ENCODE data around the gene IL4I1. TPM values are rescaled to one million over a fixed set of nuclear protein-coding genes. Genes with fewer than 3 reads are reported as not detected.
A peak's percentile ranks its signal among the peaks of the same experiment; 100 is the strongest.

Gene IL4I1
- total and polyA plus RNA-seq, 10 donors, result 1.1 to 20.2 (median 4.8) TPM

DNA sequence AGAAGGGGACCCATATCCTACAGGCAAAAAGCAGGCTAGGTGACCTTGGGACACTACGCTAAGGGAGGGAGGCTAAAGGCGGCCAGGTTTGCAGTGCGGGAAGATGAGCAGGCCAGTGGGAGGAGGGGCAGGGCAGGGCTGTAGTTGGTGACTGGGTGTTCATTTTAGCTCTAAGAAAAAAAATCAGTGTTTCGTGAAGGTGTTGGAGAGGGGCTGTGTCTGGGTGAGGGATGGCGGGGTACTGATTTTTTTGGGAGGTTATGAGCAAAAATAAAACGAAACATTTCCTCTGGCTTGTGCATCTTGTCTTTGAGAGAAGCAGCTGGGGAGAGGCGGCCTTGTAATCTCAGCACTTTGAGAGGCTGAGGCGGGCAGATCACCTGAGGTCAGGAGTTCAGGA, 37.0 kb upstream of the IL4I1 start:
- intact Hi-C loops (cut with DNase I; ENCODE audit: low total_unique reads), result no loop called here
- H3K36me3 ChIP-seq, result peaks cover 0 to 20% (median 0%) of the 10 kb centered on the region in 6 donors
- no peaks in the 10 kb centered on the region for H3K9me3 ChIP-seq
- 79 to 93% (median 88%) methylated on average over 8 of the region's 8 CpGs for WGBS, 5 donors
- peaks cover 10 to 46% (median 28%) of the 10 kb centered on the region in 6 donors for H3K4me1 ChIP-seq
- no peak for TF ChIP-seq CTCF (IDR thresholded peaks at IDR 0.05 in 8 of 11, conservative IDR thresholded peaks at IDR 0.05 in 3 of 11)
- peak in 1 of 3 donors; percentile 4 for TF ChIP-seq POLR2AphosphoS5 (IDR thresholded peaks at IDR 0.05)
- TF ChIP-seq POLR2A (IDR thresholded peaks at IDR 0.05), result no peak
- no peak overlapping the region for H3K27ac ChIP-seq
- peak; percentile 36 for DNase-seq
- peaks cover 0 to 4% (median 0%) of the 10 kb centered on the region in 7 donors for H3K27me3 ChIP-seq (replicated peaks in 1 of 7)
- H3K4me3 ChIP-seq, result no peak overlapping the region

- peaks cover 0 to 22% (median 0%) of the 10 kb centered on the region in 6 donors for H3K36me3 ChIP-seq
- H3K27ac ChIP-seq, result peak overlapping the region in 1 of 8 donors; percentile 13
- intact Hi-C loops (cut with DNase I; ENCODE audit: low total_unique reads), result no loop called here
- DNase-seq, result peak; percentile 87
- TF ChIP-seq POLR2A (IDR thresholded peaks at IDR 0.05), result no peak
- peak; percentile 15 to 72 (median 64) for TF ChIP-seq POLR2AphosphoS5 (IDR thresholded peaks at IDR 0.05)
- no peaks in the 10 kb centered on the region for H3K27me3 ChIP-seq (replicated peaks in 1 of 7)
- no peak overlapping the region for H3K4me3 ChIP-seq
- no peaks in the 10 kb centered on the region for H3K9me3 ChIP-seq
- H3K4me1 ChIP-seq, result peaks cover 14 to 48% (median 31%) of the 10 kb centered on the region in 6 donors
- 66 to 78% (median 71%) methylated on average over 20 to 25 of the region's 25 CpGs for WGBS, 5 donors
Measured at GRCh38 chr19:49932731-49933131, 36.0 kb upstream of the IL4I1 start.

DNA sequence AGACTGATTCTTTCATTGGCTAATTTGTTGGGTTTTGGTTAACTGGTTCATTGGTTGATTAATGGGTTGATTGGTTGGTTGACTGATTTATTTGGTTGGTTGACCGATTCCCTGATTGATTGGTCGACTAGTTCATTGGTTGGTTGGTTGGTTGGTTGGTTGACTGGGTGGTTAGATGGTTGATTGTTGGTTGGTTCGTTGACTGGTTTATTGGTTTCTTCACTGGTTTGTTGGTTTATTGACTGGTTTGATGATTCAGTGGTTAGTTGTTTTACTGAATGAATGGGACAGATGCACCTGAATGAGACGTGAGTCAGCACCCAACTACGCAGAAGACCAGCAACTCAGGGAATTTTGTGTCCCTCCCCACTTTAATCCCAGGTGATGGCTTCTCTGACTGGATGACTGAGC, 35.4 kb upstream of the IL4I1 start:
- WGBS, 5 donors, result 89 to 95% (median 91%) methylated on average over 5 of the region's 5 CpGs
- no peak for DNase-seq
- no peak overlapping the region for H3K27ac ChIP-seq
- peaks cover 15 to 48% (median 31%) of the 10 kb centered on the region in 6 donors for H3K4me1 ChIP-seq
- TF ChIP-seq CTCF (IDR thresholded peaks at IDR 0.05 in 8 of 11, conservative IDR thresholded peaks at IDR 0.05 in 3 of 11) (no peak), POLR2A (IDR thresholded peaks at IDR 0.05) (no peak), POLR2AphosphoS5 (IDR thresholded peaks at IDR 0.05) (no peak)
- no peak overlapping the region for H3K4me3 ChIP-seq
- intact Hi-C loops (cut with DNase I; ENCODE audit: low total_unique reads), result no loop called here
- H3K36me3 ChIP-seq, result peaks cover 0 to 29% (median 0%) of the 10 kb centered on the region in 6 donors
- no peaks in the 10 kb centered on the region for H3K9me3 ChIP-seq
- H3K27me3 ChIP-seq (replicated peaks in 1 of 7), result no peaks in the 10 kb centered on the region

DNA sequence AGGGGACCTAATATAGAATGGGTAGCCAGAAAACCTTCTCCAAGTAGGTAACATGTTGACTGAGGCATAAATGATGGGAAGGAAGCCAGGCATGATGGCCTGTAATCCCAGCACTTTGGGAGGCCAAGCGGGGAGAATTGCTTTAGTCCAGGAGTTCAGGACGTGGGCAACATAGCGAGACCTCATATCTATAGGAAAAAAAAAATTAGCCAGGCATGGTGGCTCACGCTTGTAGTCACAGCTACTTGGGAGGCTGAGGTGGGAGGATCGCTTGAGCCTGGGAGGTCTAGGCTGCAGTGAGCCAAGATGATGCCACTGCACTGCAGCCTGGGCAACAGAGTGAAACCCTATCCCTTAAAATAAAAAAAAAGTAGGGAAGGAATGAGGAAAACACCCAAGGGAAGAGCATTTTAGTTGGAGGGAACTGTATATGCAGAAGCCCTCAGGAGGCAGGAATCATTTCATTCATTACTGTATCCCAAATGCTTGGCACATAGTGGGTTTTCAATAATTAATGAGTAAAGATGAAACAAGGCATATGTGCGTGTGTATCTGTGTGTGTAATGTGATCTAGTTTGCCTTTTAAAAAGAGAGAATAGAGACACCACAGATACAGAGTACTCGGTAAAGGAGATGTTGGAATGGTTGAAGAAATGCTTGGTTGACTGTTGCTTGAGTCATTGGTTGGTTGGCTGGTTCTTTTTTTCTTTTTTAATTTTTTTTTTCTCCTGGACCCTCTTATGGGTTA, 34.8 kb upstream of the IL4I1 start:
- peak overlapping the region in 4 of 8 donors; percentile 88 to 97 (median 94) for H3K27ac ChIP-seq
- TF ChIP-seq CTCF (IDR thresholded peaks at IDR 0.05 in 8 of 11, conservative IDR thresholded peaks at IDR 0.05 in 3 of 11) (no peak), POLR2AphosphoS5 (IDR thresholded peaks at IDR 0.05) (no peak), POLR2A (IDR thresholded peaks at IDR 0.05) (no peak)
- H3K36me3 ChIP-seq, result peaks cover 0 to 35% (median 0%) of the 10 kb centered on the region in 6 donors
- no peaks in the 10 kb centered on the region for H3K9me3 ChIP-seq
- peaks cover 16 to 51% (median 34%) of the 10 kb centered on the region in 6 donors for H3K4me1 ChIP-seq
- H3K27me3 ChIP-seq (replicated peaks in 1 of 7), result no peaks in the 10 kb centered on the region
- 88 to 98% (median 96%) methylated on average over 7 of the region's 7 CpGs for WGBS, 5 donors
- no peak for DNase-seq
- no peak overlapping the region for H3K4me3 ChIP-seq
- intact Hi-C loops (cut with DNase I; ENCODE audit: low total_unique reads), result no loop called here
